H1 (cell line): ENCODE measurements around the gene CRIP1. TPM values are rescaled to one million over a fixed set of nuclear protein-coding genes. Genes with fewer than 3 reads are reported as not detected.

Experiments
- CTCF ChIA-PET: fragments of 300-600 bp; sonication (Branson Sonifier 250); formaldehyde crosslinking; loops from one replicate; lab custom pipeline; 2021; ENCODE audit not compliant: partially characterized antibody; lab: Charles Lee
- POLR2A ChIA-PET: fragments of 300-600 bp; sonication (Branson Sonifier 250); formaldehyde crosslinking; loops from one replicate; lab custom pipeline; 2021; ENCODE audit warnings: inconsistent platforms; ENCODE audit not compliant: partially characterized antibody; lab: Charles Lee
- DNase-seq, 2 experiments: peaks; one replicate each; pipeline versions ENCODE4 v3.0.0 to v3.0.0-alpha.2; 2010 to 2022; ENCODE audit warnings: low spot score in 2 of 2, low read depth in 1 of 2, mixed read lengths in 1 of 2
- FAIRE-seq: peaks from 2 replicates; lab custom pipeline; 2011; peaks lifted over from hg19 to GRCh38; lab: Jason Lieb, UNC
- H2AFZ ChIP-seq: 2 replicates; pipeline ENCODE4 v1.8.1; 2012; ENCODE audit warnings: low read length, inconsistent platforms
- H2AK5ac ChIP-seq: 2 replicates; pipeline ENCODE4 v1.6.1; 2013; ENCODE audit warnings: low read depth, low read length
- H2BK120ac ChIP-seq: replicated peaks from 2 replicates; pipeline ENCODE3; 2013; ENCODE audit warnings: low read depth, low read length, inconsistent platforms
- H2BK12ac ChIP-seq: 2 replicates; pipeline ENCODE4 v1.6.1; 2013; ENCODE audit warnings: low read depth, low read length
- H2BK15ac ChIP-seq: 2 replicates; pipeline ENCODE4 v1.6.1; 2013; ENCODE audit warnings: low read length
- H2BK20ac ChIP-seq: 2 replicates; pipeline ENCODE4 v1.6.1; 2013; ENCODE audit warnings: low read length
- H2BK5ac ChIP-seq: 2 replicates; pipeline ENCODE4 v1.6.1; 2013; ENCODE audit warnings: low read depth, low read length
- H3K14ac ChIP-seq: 2 replicates; pipeline ENCODE4 v1.6.1; 2013; ENCODE audit warnings: inconsistent platforms; ENCODE audit not compliant: insufficient read length
- H3K18ac ChIP-seq: 2 replicates; pipeline ENCODE4 v1.6.1; 2013; ENCODE audit warnings: low read length; ENCODE audit errors: extremely low read depth
- H3K23ac ChIP-seq: 2 replicates; pipeline ENCODE4 v1.6.1; 2013; ENCODE audit warnings: inconsistent platforms; ENCODE audit not compliant: insufficient read length
- H3K23me2 ChIP-seq: 2 replicates; pipeline ENCODE4 v1.6.1; 2013; ENCODE audit warnings: low read depth, low read length
- H3K27ac ChIP-seq: 2 replicates; pipeline ENCODE4 v1.6.1; 2011; ENCODE audit warnings: low read depth, low read length, inconsistent platforms
- H3K27me3 ChIP-seq, 4 experiments: replicated peaks in 1 of 4; 1 replicate in 1 of 4; 2 replicates in 3 of 4; pipeline versions ENCODE4 v1.6.1 to v1.8.1; 2011 to 2013; ENCODE audit warnings: low read length in 3 of 4, mild to moderate bottlenecking in 3 of 4, inconsistent platforms in 2 of 4, mixed read lengths in 2 of 4, moderate library complexity in 1 of 4; ENCODE audit not compliant: control insufficient read depth in 3 of 4, insufficient read depth in 3 of 4; ENCODE audit errors: extremely low read depth in 1 of 4
- H3K36me3 ChIP-seq, 4 experiments: 2 replicates each; pipeline versions ENCODE4 v1.6.1 to v1.8.1; 2011 to 2013; ENCODE audit warnings: mild to moderate bottlenecking in 4 of 4, low read length in 3 of 4, moderate library complexity in 2 of 4, control low read depth in 1 of 4, inconsistent platforms in 1 of 4; ENCODE audit not compliant: insufficient read depth in 4 of 4, control insufficient read depth in 2 of 4
- H3K4ac ChIP-seq: replicated peaks from 2 replicates; pipeline ENCODE3; 2013; ENCODE audit warnings: low read length, low read depth, mixed read lengths, inconsistent platforms; ENCODE audit not compliant: insufficient read length
- H3K4me1 ChIP-seq, 4 experiments: replicated peaks in 1 of 4; 1 replicate in 1 of 4; 2 replicates in 3 of 4; pipeline versions ENCODE4 v1.6.1 to v1.8.1; 2011 to 2013; ENCODE audit warnings: low read length in 3 of 4, inconsistent platforms in 2 of 4, mixed read lengths in 1 of 4; ENCODE audit not compliant: insufficient read depth in 4 of 4, control insufficient read depth in 3 of 4
- H3K4me2 ChIP-seq, 2 experiments: 2 replicates each; pipeline versions ENCODE4 v1.6.1 to v1.8.1; 2011 to 2013; ENCODE audit warnings: low read depth in 2 of 2, low read length in 2 of 2, control low read depth in 1 of 2, inconsistent platforms in 1 of 2, mild to moderate bottlenecking in 1 of 2; ENCODE audit not compliant: insufficient read depth in 1 of 2
- H3K4me3 ChIP-seq, 4 experiments: fragments of 200-600, 300-600 bp in 1 of 4; sonication (generic), shearing (Covaris generic), sonication (Bioruptor Twin) in 1 of 4; 2 replicates each; pipeline versions ENCODE4 v1.5.1 to v1.8.1; 2011 to 2016; ENCODE audit warnings: low read length in 4 of 4, low read depth in 3 of 4, control low read depth in 2 of 4, inconsistent platforms in 2 of 4, mild to moderate bottlenecking in 2 of 4, mixed read lengths in 1 of 4, moderate library complexity in 1 of 4; ENCODE audit not compliant: insufficient read depth in 2 of 4; ENCODE audit errors: extremely low read depth in 1 of 4
- H3K56ac ChIP-seq: replicated peaks from 2 replicates; pipeline ENCODE3; 2013; ENCODE audit warnings: low read depth, mild to moderate bottlenecking, mixed read lengths, low read length, inconsistent platforms; ENCODE audit not compliant: insufficient read length
- H3K79me1 ChIP-seq: 2 replicates; pipeline ENCODE4 v1.6.1; 2013; ENCODE audit warnings: low read depth, low read length, control low read depth
- H3K79me2 ChIP-seq, 2 experiments: 2 replicates each; pipeline versions ENCODE4 v1.6.1 to v1.8.1; 2012 to 2013; ENCODE audit warnings: low read length in 2 of 2, mild to moderate bottlenecking in 2 of 2, inconsistent platforms in 1 of 2; ENCODE audit not compliant: insufficient read depth in 2 of 2, control insufficient read depth in 1 of 2
- H3K9ac ChIP-seq, 4 experiments: replicated peaks in 1 of 4; 1 replicate in 1 of 4; 2 replicates in 3 of 4; pipeline versions ENCODE4 v1.6.1 to v1.8.1; 2011 to 2013; ENCODE audit warnings: low read depth in 3 of 4, low read length in 3 of 4, control low read depth in 2 of 4, mild to moderate bottlenecking in 2 of 4, moderate library complexity in 2 of 4, inconsistent platforms in 1 of 4; ENCODE audit errors: extremely low read depth in 1 of 4
- H3K9me3 ChIP-seq, 2 experiments: 2 replicates each; pipeline versions ENCODE4 v1.6.1 to v1.8.1; 2012 to 2013; ENCODE audit warnings: mild to moderate bottlenecking in 2 of 2, moderate library complexity in 2 of 2, control low read depth in 1 of 2, inconsistent platforms in 1 of 2, low read depth in 1 of 2, low read length in 1 of 2, mixed read lengths in 1 of 2; ENCODE audit not compliant: insufficient read depth in 2 of 2
- H4K20me1 ChIP-seq, 2 experiments: replicated peaks in 1 of 2; 2 replicates each; pipeline versions ENCODE3 to v1.8.1; 2011 to 2013; ENCODE audit warnings: inconsistent platforms in 2 of 2, low read length in 2 of 2, mild to moderate bottlenecking in 1 of 2; ENCODE audit not compliant: insufficient read depth in 2 of 2, control insufficient read depth in 1 of 2
- H4K5ac ChIP-seq: 2 replicates; pipeline ENCODE4 v1.6.1; 2013; ENCODE audit warnings: low read length, low read depth, mixed read lengths, inconsistent platforms; ENCODE audit not compliant: insufficient read length
- H4K8ac ChIP-seq: 2 replicates; pipeline ENCODE4 v1.8.0; 2013; ENCODE audit warnings: mild to moderate bottlenecking, moderate library complexity, low read length, inconsistent platforms; ENCODE audit not compliant: insufficient read depth; ENCODE audit errors: extremely low read depth
- H4K91ac ChIP-seq: replicated peaks from 2 replicates; pipeline ENCODE3; 2013; ENCODE audit warnings: low read length, mixed read lengths, inconsistent platforms; ENCODE audit not compliant: insufficient read length
- BRCA1 ChIP-seq: IDR thresholded peaks from 2 replicates; pipeline ENCODE4 v1.6.1; 2012; ENCODE audit warnings: low read depth, low read length, improper control_type of control experiment
- CBX5 ChIP-seq: fragments of 300-800, 300-1000 bp; sonication (generic); IDR thresholded peaks from 2 replicates; pipeline ENCODE4 v1.7.1; 2016; ENCODE audit warnings: antibody characterized with exemption, low read length, low read depth
- CREB1 ChIP-seq: IDR thresholded peaks from 2 replicates; pipeline ENCODE4 v1.6.1; 2012; ENCODE audit warnings: inconsistent platforms
- FOSL1 ChIP-seq: IDR thresholded peaks from 2 replicates; pipeline ENCODE4 v1.6.1; 2011; ENCODE audit warnings: mild to moderate bottlenecking, low read depth, low read length, moderate library complexity; ENCODE audit not compliant: insufficient read depth
- GTF2F1 ChIP-seq: IDR thresholded peaks from 2 replicates; pipeline ENCODE4 v1.6.1; 2012; ENCODE audit warnings: low read depth, low read length, improper control_type of control experiment, borderline replicate concordance
- HDAC2 ChIP-seq, 2 experiments: fragments of 300-600 bp in 1 of 2; sonication (generic) in 1 of 2; IDR thresholded peaks; 2 replicates each; pipeline ENCODE4 v1.6.1; 2011 to 2012; ENCODE audit warnings: low read depth in 2 of 2, low read length in 2 of 2, mild to moderate bottlenecking in 2 of 2, moderate library complexity in 2 of 2, borderline replicate concordance in 1 of 2, inconsistent platforms in 1 of 2
- KDM1A ChIP-seq: fragments of 200-600, 300-600 bp; sonication (generic); IDR thresholded peaks from 2 replicates; pipeline ENCODE4 v1.7.1; 2016; ENCODE audit warnings: mild to moderate bottlenecking, low read length, borderline replicate concordance
- KDM5A ChIP-seq: fragments of 200-600 bp; IDR thresholded peaks from 2 replicates; pipeline ENCODE4 v1.7.1; 2012; ENCODE audit warnings: mild to moderate bottlenecking, low read length, inconsistent platforms, mixed read lengths
- MAFK ChIP-seq: IDR thresholded peaks from 2 replicates; pipeline ENCODE4 v1.6.1; 2012; ENCODE audit warnings: low read depth, mild to moderate bottlenecking, improper control_type of control experiment, low read length
- POU5F1 ChIP-seq: IDR thresholded peaks from 2 replicates; pipeline ENCODE4 v1.6.1; 2011; ENCODE audit warnings: low read depth, mild to moderate bottlenecking, low read length, moderate library complexity
- SIN3A ChIP-seq, 2 experiments: IDR thresholded peaks in 1 of 2; conservative IDR thresholded peaks in 1 of 2; 2 replicates each; pipeline ENCODE4 v1.6.1; 2011 to 2012; ENCODE audit warnings: low read length in 2 of 2, improper control_type of control experiment in 1 of 2, low read depth in 1 of 2, mild to moderate bottlenecking in 1 of 2
- SIX5 ChIP-seq: IDR thresholded peaks from 2 replicates; pipeline ENCODE4 v1.6.1; 2011; ENCODE audit warnings: mild to moderate bottlenecking, low read depth, low read length
- ZNF274 ChIP-seq: IDR thresholded peaks from 2 replicates; pipeline ENCODE4 v1.7.0; 2012; ENCODE audit warnings: low read length, borderline replicate concordance; ENCODE audit errors: extremely low read depth
- WGBS, 2 experiments: shearing (Covaris generic) in 1 of 2; methylation state at CpG; one replicate each; pipeline versions ENCODE4 v1.1.6 to v1.1.7; 2013 to 2015; ENCODE audit warnings: low lambda C conversion rate in 2 of 2, mixed read lengths in 2 of 2, inconsistent platforms in 1 of 2, low coverage in 1 of 2, missing lambda C conversion rate in 1 of 2; ENCODE audit not compliant: insufficient replicate concordance in 2 of 2, insufficient coverage in 1 of 2, insufficient read length in 1 of 2; ENCODE audit errors: extremely low coverage in 1 of 2, missing lambda C conversion rate in 1 of 2; 5-methylcytosine and 5-hydroxymethylcytosine counted together
- polyA plus RNA-seq, 7 experiments: library from polyadenylated mRNA; depleted of rRNA in 3 of 7; stranded (reverse) in 5 of 7; unstranded in 2 of 7; fragments of >200 nt in 5 of 7; fragments of 200-250 nt in 2 of 7; gene quantifications; 1 replicate in 5 of 7; 2 replicates in 1 of 7; 4 replicates in 1 of 7; pipeline versions ENCODE4 v1.2.1 to v1.2.3, GENCODE V29; 2011 to 2013; ENCODE audit warnings: missing spikeins in 2 of 7, mixed read lengths in 2 of 7
- total RNA-seq: library from RNA; stranded (reverse); fragmentation: NEBNext Ultra II Directional; extraction: Animal tissue kit (Norgen Biotek cat#: 25700); gene quantifications from 2 replicates; pipeline ENCODE4 v1.2.1, GENCODE V29; 2021
- TF ChIP-seq, protein P1 (sequence below): IDR thresholded peaks from 2 replicates; pipeline ENCODE4 v1.6.1; 2012; ENCODE audit warnings: inconsistent platforms

Gene CRIP1
- total and polyA plus RNA-seq, 2 of the 8 experiments (the other 6 are each of a cell fraction or from before 2014, with no cell fraction given) = 1.2 to 2.2 TPM

DNA sequence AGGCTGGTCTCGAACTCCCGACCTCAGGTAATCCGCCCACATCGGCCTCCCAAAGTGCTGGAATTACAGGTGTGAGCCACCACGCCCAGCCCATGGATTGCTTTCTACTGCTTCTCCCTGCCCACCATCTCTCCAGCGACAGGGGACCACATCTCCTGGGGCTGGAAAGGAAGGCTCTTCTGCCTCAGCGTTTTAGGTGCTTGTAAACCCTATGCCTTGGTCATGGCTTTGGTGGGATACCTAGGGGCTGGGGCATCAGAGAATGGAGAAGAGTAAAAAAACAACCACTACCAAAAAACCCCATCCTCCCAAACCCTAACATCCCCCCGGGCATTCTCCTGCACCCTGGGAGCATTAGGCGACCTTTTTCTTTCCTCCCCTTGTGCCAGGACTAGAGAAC is 38.6 kb downstream of the CRIP1 start:
- TF ChIP-seq FOSL1 (no peak), BRCA1 (no peak), ZNF274 (no peak), CREB1 (no peak), MAFK (no peak), HDAC2 (IDR thresholded peaks at IDR 0.05; ENCODE audit: borderline replicate concordance in 1 of 2, low read depth in 2 of 2, low read length in 2 of 2) (no peak), KDM5A (no peak), CBX5 (no peak), POU5F1 (no peak), SIN3A (conservative IDR thresholded peaks at IDR 0.05 in 1 of 2, IDR thresholded peaks at IDR 0.05 in 1 of 2; ENCODE audit: low read depth in 1 of 2, low read length in 2 of 2) (no peak), SIX5 (no peak), KDM1A (no peak), GTF2F1 (no peak)
- TF ChIP-seq, protein P1, sequence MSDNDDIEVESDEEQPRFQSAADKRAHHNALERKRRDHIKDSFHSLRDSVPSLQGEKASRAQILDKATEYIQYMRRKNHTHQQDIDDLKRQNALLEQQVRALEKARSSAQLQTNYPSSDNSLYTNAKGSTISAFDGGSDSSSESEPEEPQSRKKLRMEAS = no peak
- Histone ChIP-seq H3K79me2 (no peaks in the 10 kb centered on the region), H3K56ac (no peak overlapping the region), H2BK15ac (no peak overlapping the region), H3K4ac (no peak overlapping the region), H3K4me1 (peaks cover 0 to 4% (median 0%) of the 10 kb centered on the region in 4 experiments; a peak in 3 of 7 replicates), H4K91ac (no peak overlapping the region), H2BK20ac (no peak overlapping the region), H3K14ac (no peak overlapping the region), H3K23me2 (no peaks in the 10 kb centered on the region; the same call in 1 of the 2 replicates), H4K20me1 (no peaks in the 10 kb centered on the region), H3K9ac (no peak overlapping the region), H3K18ac (no peak overlapping the region), H3K79me1 (no peaks in the 10 kb centered on the region), H2AFZ (no peak overlapping the region), H2BK120ac (no peak overlapping the region), H3K4me3 (no peak overlapping the region), H3K27ac (no peak overlapping the region), H2BK5ac (no peak overlapping the region), H4K8ac (no peak overlapping the region), H4K5ac (no peak overlapping the region), H3K23ac (no peak overlapping the region), H2BK12ac (no peak overlapping the region), H3K9me3 (peaks cover 0 to 17% of the 10 kb centered on the region in 2 experiments; a peak in 1 of 4 replicates), H3K4me2 (peak overlapping the region in 1 of 2 experiments; percentile 21; a peak in 1 of 4 replicates), H2AK5ac (no peak overlapping the region), H3K27me3 (peaks cover 9 to 37% (median 25%) of the 10 kb centered on the region in 4 experiments), H3K36me3 (no peaks in the 10 kb centered on the region; a peak in 1 of 8 replicates)
- POLR2A ChIA-PET = interaction anchor here (0.9 kb wide), 1 partner anchor 107 kb away, joined by 3 read pairs; no protein-coding TSS in a partner anchor
- CTCF ChIA-PET = no interaction called here
- FAIRE-seq = no peak
- DNase-seq = no peak
- WGBS, 2 experiments = 91% methylated on average over 4 of the region's 9 CpGs; no CpG with 5 or more reads in 1 of the 2 experiments
